ENCODE results near the gene UBE4B. TPM values are rescaled to one million over a fixed set of nuclear protein-coding genes. Genes with fewer than 3 reads are reported as not detected.

The UBE4B gene
- total and polyA plus RNA-seq, 2 of the 13 experiments (the other 11 are each of a cell fraction or from before 2014, with no cell fraction given): 15.2 to 24.8 TPM

DNA sequence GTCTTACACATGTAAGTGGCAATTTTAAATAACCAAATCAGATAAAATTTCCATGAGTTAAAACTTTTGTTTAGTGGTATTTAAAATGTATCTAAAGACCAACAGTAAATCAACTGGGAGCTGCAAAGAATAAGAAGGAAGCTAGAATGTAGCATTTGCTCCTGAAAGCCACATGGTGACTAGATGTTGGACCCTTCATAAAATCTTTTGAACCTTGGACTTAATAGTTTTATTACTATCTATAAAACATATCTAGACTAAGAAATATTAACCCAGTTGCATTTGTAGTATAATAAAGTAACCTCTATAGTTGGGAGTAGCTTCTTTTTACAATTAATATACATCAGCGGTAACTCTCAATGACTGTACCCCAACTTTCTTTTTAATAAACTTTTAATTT, 72.1 kb downstream of the UBE4B start:
- intact Hi-C loops (cut with micrococcal nuclease; ENCODE audit: unreplicated experiment) (no loop called here), in situ Hi-C loops (cut with HindIII; ENCODE audit: extremely low pct_ligation_motif_present, low pct_unique_long_range_greater_than_20kb) (no loop called here)
- no TSS peak for BruUV-seq (replicated peaks)
- Histone ChIP-seq H3K4me2 (ENCODE audit: low read depth, low read length) (no peak overlapping the region), H3K4me1 (ENCODE audit: insufficient read depth, low read length) (no peaks in the 10 kb centered on the region), H3K36me3 (replicated peaks in 1 of 2; ENCODE audit: control insufficient read depth in 1 of 2, insufficient read depth in 2 of 2, low read length in 2 of 2) (peaks cover 23 to 66% of the 10 kb centered on the region in 2 experiments), H3K27me3 (ENCODE audit: control insufficient read depth in 1 of 2, insufficient read depth in 2 of 2, low read length in 2 of 2) (no peaks in the 10 kb centered on the region), H3K79me2 (ENCODE audit: insufficient read depth, low read length) (no peaks in the 10 kb centered on the region), H3K9ac (ENCODE audit: insufficient read depth, low read depth, low read length) (no peak overlapping the region), H3K4me3 (replicated peaks in 1 of 3; ENCODE audit: insufficient read depth in 1 of 3, low read depth in 2 of 3, low read length in 3 of 3) (no peak overlapping the region), H3K9me3 (ENCODE audit: low read length) (no peaks in the 10 kb centered on the region), H2AFZ (ENCODE audit: low read length) (no peak overlapping the region), H4K20me1 (ENCODE audit: insufficient read depth, low read length) (no peaks in the 10 kb centered on the region), H3K27ac (ENCODE audit: extremely low read length, insufficient read depth, low read length) (no peak overlapping the region)
- no peak for ATAC-seq
- no peak for TF ChIP-seq ARNTL (CRISPR knock-in tag; IDR thresholded peaks at IDR 0.05)
- TF ChIP-seq KDM3A (CRISPR knock-in tag; IDR thresholded peaks at IDR 0.05; ENCODE audit: low read depth): no peak
- TF ChIP-seq PHF5A (CRISPR knock-in tag; IDR thresholded peaks at IDR 0.05; ENCODE audit: low read depth, unreplicated experiment): no peak
- TF ChIP-seq NR0B2 (CRISPR knock-in tag; IDR thresholded peaks at IDR 0.05): no peak
- TF ChIP-seq EED (CRISPR knock-in tag; IDR thresholded peaks at IDR 0.05): no peak
- no peak for TF ChIP-seq ZNF639 (CRISPR knock-in tag; conservative IDR thresholded peaks at IDR 0.05)
- TF ChIP-seq ZNF75D (CRISPR knock-in tag; IDR thresholded peaks at IDR 0.05; ENCODE audit: borderline replicate concordance): no peak
- no peak for TF ChIP-seq ZNF431 (CRISPR knock-in tag; IDR thresholded peaks at IDR 0.05; ENCODE audit: borderline replicate concordance, low read depth)
- TF ChIP-seq, protein P1, sequence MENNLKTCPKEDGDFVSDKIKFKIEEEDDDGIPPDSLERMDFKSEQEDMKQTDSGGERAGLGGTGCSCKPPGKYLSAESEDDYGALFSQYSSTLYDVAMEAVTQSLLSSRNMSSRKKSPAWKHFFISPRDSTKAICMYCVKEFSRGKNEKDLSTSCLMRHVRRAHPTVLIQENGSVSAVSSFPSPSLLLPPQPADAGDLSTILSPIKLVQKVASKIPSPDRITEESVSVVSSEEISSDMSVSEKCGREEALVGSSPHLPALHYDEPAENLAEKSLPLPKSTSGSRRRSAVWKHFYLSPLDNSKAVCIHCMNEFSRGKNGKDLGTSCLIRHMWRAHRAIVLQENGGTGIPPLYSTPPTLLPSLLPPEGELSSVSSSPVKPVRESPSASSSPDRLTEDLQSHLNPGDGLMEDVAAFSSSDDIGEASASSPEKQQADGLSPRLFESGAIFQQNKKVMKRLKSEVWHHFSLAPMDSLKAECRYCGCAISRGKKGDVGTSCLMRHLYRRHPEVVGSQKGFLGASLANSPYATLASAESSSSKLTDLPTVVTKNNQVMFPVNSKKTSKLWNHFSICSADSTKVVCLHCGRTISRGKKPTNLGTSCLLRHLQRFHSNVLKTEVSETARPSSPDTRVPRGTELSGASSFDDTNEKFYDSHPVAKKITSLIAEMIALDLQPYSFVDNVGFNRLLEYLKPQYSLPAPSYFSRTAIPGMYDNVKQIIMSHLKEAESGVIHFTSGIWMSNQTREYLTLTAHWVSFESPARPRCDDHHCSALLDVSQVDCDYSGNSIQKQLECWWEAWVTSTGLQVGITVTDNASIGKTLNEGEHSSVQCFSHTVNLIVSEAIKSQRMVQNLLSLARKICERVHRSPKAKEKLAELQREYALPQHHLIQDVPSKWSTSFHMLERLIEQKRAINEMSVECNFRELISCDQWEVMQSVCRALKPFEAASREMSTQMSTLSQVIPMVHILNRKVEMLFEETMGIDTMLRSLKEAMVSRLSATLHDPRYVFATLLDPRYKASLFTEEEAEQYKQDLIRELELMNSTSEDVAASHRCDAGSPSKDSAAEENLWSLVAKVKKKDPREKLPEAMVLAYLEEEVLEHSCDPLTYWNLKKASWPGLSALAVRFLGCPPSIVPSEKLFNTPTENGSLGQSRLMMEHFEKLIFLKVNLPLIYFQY (CRISPR knock-in tag; IDR thresholded peaks at IDR 0.05; ENCODE audit: borderline replicate concordance): no peak
- TF ChIP-seq, protein P2, sequence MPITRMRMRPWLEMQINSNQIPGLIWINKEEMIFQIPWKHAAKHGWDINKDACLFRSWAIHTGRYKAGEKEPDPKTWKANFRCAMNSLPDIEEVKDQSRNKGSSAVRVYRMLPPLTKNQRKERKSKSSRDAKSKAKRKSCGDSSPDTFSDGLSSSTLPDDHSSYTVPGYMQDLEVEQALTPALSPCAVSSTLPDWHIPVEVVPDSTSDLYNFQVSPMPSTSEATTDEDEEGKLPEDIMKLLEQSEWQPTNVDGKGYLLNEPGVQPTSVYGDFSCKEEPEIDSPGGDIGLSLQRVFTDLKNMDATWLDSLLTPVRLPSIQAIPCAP (CRISPR knock-in tag; IDR thresholded peaks at IDR 0.05; ENCODE audit: low read depth): no peak
- ChIA-PET POLR2A (no interaction called here), CTCF (ENCODE audit: low intra/inter-chr PET ratio, low total read pairs) (no interaction called here)
- FAIRE-seq: no peak
- 100% methylated on average over 1 of the region's 1 CpG for WGBS (ENCODE audit: low lambda C conversion rate)
- no peak for DNase-seq (ENCODE audit: low spot score)

All from HepG2 (cell line).